ENCODE results near the gene ZCCHC14. TPM values are rescaled to one million over a fixed set of nuclear protein-coding genes. Genes with fewer than 3 reads are reported as not detected.

The ZCCHC14 gene
- total RNA-seq, 1 experiment from 2014 or later: 37.8 TPM

- RAD21 ChIA-PET (ENCODE audit: low non-redundant PET in 1 of 2, low total read pairs in 2 of 2, uncharacterized antibody in 2 of 2, unreplicated experiment in 2 of 2): interaction anchor here (0.7 to 1.5 kb wide), 3 partner anchors 9 to 252 kb away, joined by 3 to 4 read pairs (median 3); no protein-coding TSS in a partner anchor
- H3K4me3 ChIP-seq (replicated peaks in 1 of 2; ENCODE audit: low read depth in 1 of 2, low read length in 2 of 2): peak within 1 kb of the TSS; percentile 88 to 90
- intact Hi-C loops (cut with micrococcal nuclease): loop anchor here (5.0 kb wide), 1 partner anchor 66 kb away; the partner anchor contains the start of gene C16orf95
Observed at GRCh38 chr16:87383505-87384161, 109.2 kb downstream of the ZCCHC14 start, which contains the start of gene FBXO31. TSS of gene FBXO31 (minus strand) at chr16:87383776. CDS start at chr16:87383744, 32 bp downstream.

More at GRCh38 chr16:87383505-87384161, 109.2 kb downstream of the ZCCHC14 start, which contains the start of gene FBXO31:
- Histone ChIP-seq H3K4me1 (ENCODE audit: control insufficient read depth in 1 of 2, insufficient read depth in 2 of 2, low read length in 2 of 2) (peaks cover 36 to 43% of the 10 kb centered on the region in 2 experiments), H3K27ac (ENCODE audit: low read depth, low read length) (peak within 1 kb of the TSS; percentile 75), H3K27me3 (ENCODE audit: insufficient read depth, low read length) (no peaks in the 10 kb centered on the region), H3K9me2 (ENCODE audit: insufficient read depth) (no peaks in the 10 kb centered on the region), H4K20me1 (ENCODE audit: insufficient read depth) (peaks cover 14% of the 10 kb centered on the region; the same call in 1 of the 2 replicates), H3K79me2 (ENCODE audit: insufficient read depth, low read length) (peaks cover 47% of the 10 kb centered on the region), H3K36me3 (ENCODE audit: control insufficient read depth in 1 of 2, insufficient read depth in 2 of 2, low read length in 2 of 2) (0 out of 4 replicates have a peak, but pooled peaks cover 0 to 7% of the 10 kb centered on the region in 2 experiments), H2AFZ (ENCODE audit: low read depth, low read length, poor library complexity, severe bottlenecking) (peak within 1 kb of the TSS; percentile 74), H3K9me3 (ENCODE audit: control insufficient read depth in 1 of 2, insufficient read depth in 1 of 2, low read depth in 1 of 2, low read length in 2 of 2) (no peaks in the 10 kb centered on the region), H3K9ac (ENCODE audit: low read length) (peak within 1 kb of the TSS; percentile 86), H3K4me2 (ENCODE audit: low read length) (peak within 1 kb of the TSS; percentile 87)
- DNase-seq (ENCODE audit: low read depth, low spot score) (peak; percentile 88), ATAC-seq (peak; percentile 79)
- CTCF ChIA-PET: interaction anchor here (0.7 to 1.7 kb wide), 3 partner anchors 11 to 253 kb away, joined by 3 to 24 read pairs (median 9); partner anchors contain the start of gene C16orf95
- TF ChIP-seq, protein P1, sequence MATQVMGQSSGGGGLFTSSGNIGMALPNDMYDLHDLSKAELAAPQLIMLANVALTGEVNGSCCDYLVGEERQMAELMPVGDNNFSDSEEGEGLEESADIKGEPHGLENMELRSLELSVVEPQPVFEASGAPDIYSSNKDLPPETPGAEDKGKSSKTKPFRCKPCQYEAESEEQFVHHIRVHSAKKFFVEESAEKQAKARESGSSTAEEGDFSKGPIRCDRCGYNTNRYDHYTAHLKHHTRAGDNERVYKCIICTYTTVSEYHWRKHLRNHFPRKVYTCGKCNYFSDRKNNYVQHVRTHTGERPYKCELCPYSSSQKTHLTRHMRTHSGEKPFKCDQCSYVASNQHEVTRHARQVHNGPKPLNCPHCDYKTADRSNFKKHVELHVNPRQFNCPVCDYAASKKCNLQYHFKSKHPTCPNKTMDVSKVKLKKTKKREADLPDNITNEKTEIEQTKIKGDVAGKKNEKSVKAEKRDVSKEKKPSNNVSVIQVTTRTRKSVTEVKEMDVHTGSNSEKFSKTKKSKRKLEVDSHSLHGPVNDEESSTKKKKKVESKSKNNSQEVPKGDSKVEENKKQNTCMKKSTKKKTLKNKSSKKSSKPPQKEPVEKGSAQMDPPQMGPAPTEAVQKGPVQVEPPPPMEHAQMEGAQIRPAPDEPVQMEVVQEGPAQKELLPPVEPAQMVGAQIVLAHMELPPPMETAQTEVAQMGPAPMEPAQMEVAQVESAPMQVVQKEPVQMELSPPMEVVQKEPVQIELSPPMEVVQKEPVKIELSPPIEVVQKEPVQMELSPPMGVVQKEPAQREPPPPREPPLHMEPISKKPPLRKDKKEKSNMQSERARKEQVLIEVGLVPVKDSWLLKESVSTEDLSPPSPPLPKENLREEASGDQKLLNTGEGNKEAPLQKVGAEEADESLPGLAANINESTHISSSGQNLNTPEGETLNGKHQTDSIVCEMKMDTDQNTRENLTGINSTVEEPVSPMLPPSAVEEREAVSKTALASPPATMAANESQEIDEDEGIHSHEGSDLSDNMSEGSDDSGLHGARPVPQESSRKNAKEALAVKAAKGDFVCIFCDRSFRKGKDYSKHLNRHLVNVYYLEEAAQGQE (IDR thresholded peaks at IDR 0.05; ENCODE audit: low read depth): no peak
- TF ChIP-seq POLR2A (IDR thresholded peaks at IDR 0.05; ENCODE audit: borderline replicate concordance, extremely low read depth, insufficient read depth, insufficient read length) (peak; percentile 90), ZBTB33 (IDR thresholded peaks at IDR 0.05; ENCODE audit: extremely low read depth, insufficient replicate concordance, low read length) (peak; percentile 69), YY1 (IDR thresholded peaks at IDR 0.05; ENCODE audit: extremely low read depth, insufficient replicate concordance, low read depth, low read length) (peak; percentile 87), SP1 (IDR thresholded peaks at IDR 0.05; ENCODE audit: low read depth) (no peak), RAD21 (IDR thresholded peaks at IDR 0.05; ENCODE audit: low read depth) (no peak), POLR2AphosphoS5 (IDR thresholded peaks at IDR 0.05; ENCODE audit: low read depth, low read length) (peak; percentile 92), ZNF274 (IDR thresholded peaks at IDR 0.05; ENCODE audit: low read depth, low read length) (no peak), MAX (IDR thresholded peaks at IDR 0.05) (no peak), CEBPB (IDR thresholded peaks at IDR 0.05; ENCODE audit: low read depth) (no peak), TCF7L2 (IDR thresholded peaks at IDR 0.05; ENCODE audit: borderline replicate concordance, extremely low read depth, insufficient read depth, insufficient read length) (peak; percentile 95)
- TF ChIP-seq, protein P2, sequence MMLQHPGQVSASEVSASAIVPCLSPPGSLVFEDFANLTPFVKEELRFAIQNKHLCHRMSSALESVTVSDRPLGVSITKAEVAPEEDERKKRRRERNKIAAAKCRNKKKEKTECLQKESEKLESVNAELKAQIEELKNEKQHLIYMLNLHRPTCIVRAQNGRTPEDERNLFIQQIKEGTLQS (IDR thresholded peaks at IDR 0.05): no peak
- BruUV-seq (replicated peaks): no TSS peak
- POLR2A ChIA-PET: interaction anchor here (0.9 to 2.6 kb wide), 8 partner anchors 9 to 252 kb away, joined by 3 to 17 read pairs (median 6); partner anchors contain the start of genes C16orf95 and MAP1LC3B

All from HCT116 (cell line).